Testis (tissue), 3 donors: ENCODE results near the gene MET. TPM values are rescaled to one million over a fixed set of nuclear protein-coding genes. Genes with fewer than 3 reads are reported as not detected.
"Not testable (repeated sequence)": the region's sequence is repeated elsewhere in the genome, so short reads cannot be mapped to it uniquely, and the experiment has no call there.

Source experiments
- DNase-seq: peaks from one replicate; pipeline ENCODE4 v3.0.0-alpha.2; 2019
- H3K27ac ChIP-seq, 2 donors: fragments of 200-600 bp; sonication (generic); one replicate each; pipeline ENCODE4 v1.5.1; 2019
- H3K27me3 ChIP-seq: fragments of 200-600 bp; sonication (generic); one replicate; pipeline ENCODE4 v1.5.1; 2019
- H3K36me3 ChIP-seq: fragments of 200-600 bp; sonication (generic); one replicate; pipeline ENCODE4 v1.5.1; 2017; ENCODE audit warnings: low read depth; ENCODE audit errors: missing control alignments
- H3K4me1 ChIP-seq: fragments of 200-600 bp; sonication (generic); one replicate; pipeline ENCODE4 v1.5.1; 2019
- H3K4me3 ChIP-seq, 2 donors: fragments of 200-600 bp; sonication (generic); one replicate each; pipeline ENCODE4 v1.5.1; 2017 to 2019
- H3K9me3 ChIP-seq: fragments of 200-600 bp; sonication (generic); one replicate; pipeline ENCODE4 v1.5.1; 2017
- CTCF ChIP-seq, 3 experiments: fragments of 450-650 bp in 2 of 3; fragments of 200-600 bp in 1 of 3; sonication (generic) in 1 of 3; IDR thresholded peaks; one replicate each; pipeline ENCODE4 v1.5.1; 2016 to 2019; ENCODE audit warnings: antibody characterized with exemption in 3 of 3, mild to moderate bottlenecking in 2 of 3, moderate library complexity in 1 of 3
- POLR2A ChIP-seq: fragments of 450-650 bp; IDR thresholded peaks from one replicate; pipeline ENCODE4 v1.6.1; 2017; ENCODE audit warnings: antibody characterized with exemption, mild to moderate bottlenecking, moderate library complexity
- WGBS, 2 donors: methylation state at CpG; one replicate each; pipeline ENCODE4 v1.1.5; 2018; 5-methylcytosine and 5-hydroxymethylcytosine counted together
- intact Hi-C: fragments of 100-400 bp; cut with DNase I; formaldehyde crosslinking; loops from one replicate; pipeline ENCODE4 v1.15.1; 2023; ENCODE audit warnings: low total_unique reads
- polyA plus RNA-seq: library from polyadenylated mRNA; stranded (reverse); fragments of 350-450 nt; fragmentation: Illumina TruSeq; extraction: RNeasy Lipid Tissue Mini Kit (QIAGEN cat#74804); gene quantifications from one replicate; pipeline ENCODE4 v1.2.3, GENCODE V29; 2014; ENCODE audit warnings: low read depth, low replicate concordance; ENCODE audit not compliant: insufficient read depth
- total RNA-seq, 2 donors: library from RNA; depleted of rRNA; stranded (reverse); fragments of >200 nt; gene quantifications; one replicate each; pipeline ENCODE4 v1.2.3, GENCODE V29; 2016

Gene MET
- total and polyA plus RNA-seq, 3 donors from 2014 or later, result 2.0 to 3.9 (median 3.2) TPM

DNA sequence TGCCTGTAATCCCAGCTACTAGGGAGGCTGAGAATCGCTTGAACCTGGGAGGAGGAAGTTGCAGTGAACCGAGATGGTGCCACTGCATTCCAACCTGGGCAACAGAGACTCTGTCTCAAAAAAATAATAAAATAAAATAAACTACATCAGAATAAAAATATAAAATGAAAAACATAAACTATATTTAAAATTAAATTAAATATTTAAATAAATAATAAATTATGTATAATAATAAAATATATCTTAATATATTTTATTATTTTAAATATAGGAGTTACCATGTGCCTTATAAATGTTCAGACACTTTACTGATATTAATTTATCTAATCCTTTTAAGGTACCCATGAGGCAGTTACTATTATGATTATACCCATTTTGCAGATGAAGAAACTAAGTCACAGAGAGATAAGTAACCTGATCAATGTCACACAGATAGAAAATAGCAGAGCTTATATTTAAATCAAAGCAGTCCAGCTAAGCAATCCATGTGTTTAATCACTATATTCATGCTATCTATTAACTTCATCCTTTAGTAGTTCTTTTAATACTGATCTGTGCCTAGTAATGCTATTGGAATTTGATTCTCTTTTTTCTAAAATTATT, 30.3 kb upstream of the MET start:
- H3K4me1 ChIP-seq, result no peaks in the 10 kb centered on the region
- WGBS, 2 donors, result 91 to 99% methylated on average over 2 of the region's 2 CpGs
- H3K9me3 ChIP-seq, result no peaks in the 10 kb centered on the region
- no peak for DNase-seq
- H3K27me3 ChIP-seq, result no peaks in the 10 kb centered on the region
- H3K36me3 ChIP-seq, result no peaks in the 10 kb centered on the region
- no peak overlapping the region for H3K4me3 ChIP-seq
- H3K27ac ChIP-seq, result no peak overlapping the region
- no peak for TF ChIP-seq POLR2A
- no peak for TF ChIP-seq CTCF (IDR thresholded peaks at IDR 0.05)
- intact Hi-C loops, result no loop called here

DNA sequence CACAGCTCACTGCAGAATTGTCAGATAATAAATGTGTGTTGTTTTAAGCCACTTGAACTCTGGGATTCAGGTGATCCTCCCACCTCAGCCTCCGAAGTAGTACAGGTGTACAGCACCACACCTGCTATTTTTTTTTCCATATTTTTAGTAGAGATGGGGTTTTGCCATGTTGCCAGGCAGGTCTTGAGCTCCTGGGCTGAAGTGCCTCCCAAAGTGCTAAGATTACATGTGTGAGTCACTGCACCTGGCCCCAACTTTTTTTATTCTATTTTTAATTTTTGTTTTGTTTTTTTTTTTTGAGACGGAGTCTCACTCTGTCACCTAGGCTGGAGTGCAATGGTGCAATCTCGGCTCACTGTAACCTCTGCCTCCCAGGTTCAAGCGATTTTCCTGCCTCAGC, 28.8 kb upstream of the MET start:
- H3K9me3 ChIP-seq, H3K27me3 ChIP-seq, intact Hi-C loops, DNase-seq, H3K27ac ChIP-seq, H3K4me3 ChIP-seq, H3K4me1 ChIP-seq, H3K36me3 ChIP-seq: not testable (repeated sequence)
- WGBS, 2 donors, result 92 to 98% methylated on average over 4 of the region's 4 CpGs

- no peak for DNase-seq
- Histone ChIP-seq H3K27ac (no peak overlapping the region), H3K4me3 (no peak overlapping the region), H3K27me3 (no peaks in the 10 kb centered on the region), H3K36me3 (no peaks in the 10 kb centered on the region), H3K4me1 (no peaks in the 10 kb centered on the region), H3K9me3 (no peaks in the 10 kb centered on the region)
- intact Hi-C loops, result no loop called here
- TF ChIP-seq POLR2A (no peak), CTCF (IDR thresholded peaks at IDR 0.05) (no peak)
- 84 to 86% methylated on average over 6 of the region's 6 CpGs for WGBS, 2 donors
Measured at GRCh38 chr7:116644628-116645027, 27.4 kb upstream of the MET start.

GRCh38 chr7:116647290-116647689, 24.7 kb upstream of the MET start:
- Histone ChIP-seq H3K27me3 (no peaks in the 10 kb centered on the region), H3K9me3 (no peaks in the 10 kb centered on the region), H3K36me3 (no peaks in the 10 kb centered on the region), H3K27ac (no peak overlapping the region), H3K4me1 (no peaks in the 10 kb centered on the region), H3K4me3 (no peak overlapping the region)
- TF ChIP-seq POLR2A (no peak), CTCF (IDR thresholded peaks at IDR 0.05) (no peak)
- DNase-seq, result no peak
- 72 to 81% methylated on average over 2 of the region's 2 CpGs for WGBS, 2 donors
- intact Hi-C loops, result no loop called here

GRCh38 chr7:116647861-116648260, 24.1 kb upstream of the MET start:
- WGBS, 2 donors, result 82 to 85% methylated on average over 2 of the region's 2 CpGs
- no peaks in the 10 kb centered on the region for H3K36me3 ChIP-seq
- H3K9me3 ChIP-seq, result no peaks in the 10 kb centered on the region
- no peaks in the 10 kb centered on the region for H3K27me3 ChIP-seq
- H3K27ac ChIP-seq, result no peak overlapping the region
- no peaks in the 10 kb centered on the region for H3K4me1 ChIP-seq
- intact Hi-C loops, result no loop called here
- TF ChIP-seq CTCF (IDR thresholded peaks at IDR 0.05) (no peak), POLR2A (no peak)
- DNase-seq, result no peak
- no peak overlapping the region for H3K4me3 ChIP-seq
